ENCODE results near the gene RASD2.

RASD2 gene

GRCh38 chr22:35572556-35572955 lies 31.9 kb downstream of the RASD2 start:
- no peak overlapping the region for H3K4me3 ChIP-seq (ENCODE audit: low read depth, low read length)
- no peak for TF ChIP-seq CTCF (IDR thresholded peaks at IDR 0.05; ENCODE audit: low read depth, low read length)

- TF ChIP-seq CTCF (IDR thresholded peaks at IDR 0.05; ENCODE audit: low read depth, low read length): no peak
- H3K4me3 ChIP-seq (ENCODE audit: low read depth, low read length): no peak overlapping the region
These were observed 34.6 kb downstream of the RASD2 start for GRCh38 chr22:35575116-35575748.

GRCh38 chr22:35576671-35577070 lies 36.0 kb downstream of the RASD2 start:
- TF ChIP-seq CTCF (IDR thresholded peaks at IDR 0.05; ENCODE audit: low read depth, low read length): no peak
- no peak overlapping the region for H3K4me3 ChIP-seq (ENCODE audit: low read depth, low read length)

- no peak for TF ChIP-seq CTCF (IDR thresholded peaks at IDR 0.05; ENCODE audit: low read depth, low read length)
These were observed 37.4 kb downstream of the RASD2 start for GRCh38 chr22:35577799-35578659.

GRCh38 chr22:35578836-35579575 lies 38.4 kb downstream of the RASD2 start:
- no peak for TF ChIP-seq CTCF (IDR thresholded peaks at IDR 0.05; ENCODE audit: low read depth, low read length)
- H3K4me3 ChIP-seq (ENCODE audit: low read depth, low read length): no peak overlapping the region

More at GRCh38 chr22:35577799-35578659, 37.4 kb downstream of the RASD2 start:
- H3K4me3 ChIP-seq (ENCODE audit: low read depth, low read length): no peak overlapping the region

GRCh38 chr22:35580351-35581022 lies 39.9 kb downstream of the RASD2 start:
- TF ChIP-seq CTCF (IDR thresholded peaks at IDR 0.05; ENCODE audit: low read depth, low read length): no peak
- H3K4me3 ChIP-seq (ENCODE audit: low read depth, low read length): no peak overlapping the region

All from WI38 (cell line).